LoVo (cell line): Measurements from ENCODE around the gene TRIML1.
A peak's percentile ranks its signal among the peaks of the same experiment; 100 is the strongest.

Experiments
- DNase-seq: peaks from one replicate; pipeline ENCODE4 v3.0.0-alpha.2; 2016; ENCODE audit warnings: low spot score

TRIML1 gene, protein sequence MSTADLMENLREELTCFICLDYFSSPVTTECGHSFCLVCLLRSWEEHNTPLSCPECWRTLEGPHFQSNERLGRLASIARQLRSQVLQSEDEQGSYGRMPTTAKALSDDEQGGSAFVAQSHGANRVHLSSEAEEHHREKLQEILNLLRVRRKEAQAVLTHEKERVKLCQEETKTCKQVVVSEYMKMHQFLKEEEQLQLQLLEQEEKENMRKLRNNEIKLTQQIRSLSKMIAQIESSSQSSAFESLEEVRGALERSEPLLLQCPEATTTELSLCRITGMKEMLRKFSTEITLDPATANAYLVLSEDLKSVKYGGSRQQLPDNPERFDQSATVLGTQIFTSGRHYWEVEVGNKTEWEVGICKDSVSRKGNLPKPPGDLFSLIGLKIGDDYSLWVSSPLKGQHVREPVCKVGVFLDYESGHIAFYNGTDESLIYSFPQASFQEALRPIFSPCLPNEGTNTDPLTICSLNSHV

DNA sequence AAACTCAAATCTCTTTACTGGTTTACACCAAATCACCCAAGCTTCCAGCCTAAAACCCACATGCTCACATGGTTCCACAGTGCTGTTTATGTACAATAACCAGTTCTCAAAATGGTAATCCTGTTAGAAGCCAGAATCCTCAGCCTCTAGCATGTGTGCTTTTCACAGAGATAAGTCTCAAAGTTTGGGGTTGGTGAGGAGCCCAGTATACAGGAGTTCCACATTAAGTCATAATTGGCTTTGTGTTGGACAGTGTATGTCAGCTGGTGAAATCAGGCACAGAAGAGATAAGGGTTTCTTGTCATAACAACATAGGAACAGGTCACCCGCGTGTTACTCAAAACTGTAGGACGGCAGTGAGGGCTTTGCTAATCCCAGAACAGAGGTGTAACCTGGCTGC, at the start of gene TRIML1:
TRIML1 (plus strand) TSS at position 301 of the 400 bp plus-strand sequence. CDS start 118 bp downstream, outside the sequence.
- DNase-seq = no peak

DNA sequence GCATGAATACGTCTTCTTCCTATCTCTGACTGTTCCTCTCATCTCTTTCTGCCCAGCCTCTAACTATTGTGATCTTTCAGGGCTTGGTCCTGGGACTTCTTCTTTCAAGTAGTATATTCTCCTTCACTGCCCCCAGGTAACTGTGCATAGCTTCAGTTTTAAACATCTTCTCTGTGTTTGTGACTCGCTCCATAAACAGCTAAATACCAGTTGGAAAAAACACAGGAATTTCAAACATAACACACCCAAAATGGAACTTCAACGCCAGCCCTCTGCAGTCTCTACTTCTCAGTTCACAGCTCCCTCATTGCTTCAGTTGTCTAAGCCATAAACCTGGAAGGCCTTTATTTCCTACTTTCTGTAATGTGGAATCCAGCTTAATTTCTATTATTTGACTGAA, 46.4 kb upstream of the TRIML1 start:
- DNase-seq = peak; percentile 24

DNA sequence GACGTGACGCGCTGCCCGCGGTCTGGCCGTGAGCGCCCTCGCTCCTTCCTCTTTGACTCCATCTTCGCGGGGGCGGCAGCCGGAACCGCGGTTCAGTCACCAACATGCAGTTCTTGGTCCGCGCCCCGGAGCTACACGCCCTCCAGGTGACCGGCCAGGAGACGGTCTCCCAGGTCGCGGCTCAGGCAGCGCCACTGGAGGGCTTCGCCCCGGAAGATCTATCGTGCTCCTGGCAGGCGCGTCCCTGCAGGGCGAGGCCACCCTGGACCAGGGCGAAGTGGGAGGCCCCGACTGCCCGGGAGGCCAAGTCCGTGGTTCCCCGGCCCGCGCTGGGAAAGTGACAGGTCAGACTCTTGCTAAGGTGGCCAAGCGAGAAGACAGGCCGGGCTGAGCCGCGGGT, 32.8 kb upstream of the TRIML1 start:
- no peak for DNase-seq

DNA sequence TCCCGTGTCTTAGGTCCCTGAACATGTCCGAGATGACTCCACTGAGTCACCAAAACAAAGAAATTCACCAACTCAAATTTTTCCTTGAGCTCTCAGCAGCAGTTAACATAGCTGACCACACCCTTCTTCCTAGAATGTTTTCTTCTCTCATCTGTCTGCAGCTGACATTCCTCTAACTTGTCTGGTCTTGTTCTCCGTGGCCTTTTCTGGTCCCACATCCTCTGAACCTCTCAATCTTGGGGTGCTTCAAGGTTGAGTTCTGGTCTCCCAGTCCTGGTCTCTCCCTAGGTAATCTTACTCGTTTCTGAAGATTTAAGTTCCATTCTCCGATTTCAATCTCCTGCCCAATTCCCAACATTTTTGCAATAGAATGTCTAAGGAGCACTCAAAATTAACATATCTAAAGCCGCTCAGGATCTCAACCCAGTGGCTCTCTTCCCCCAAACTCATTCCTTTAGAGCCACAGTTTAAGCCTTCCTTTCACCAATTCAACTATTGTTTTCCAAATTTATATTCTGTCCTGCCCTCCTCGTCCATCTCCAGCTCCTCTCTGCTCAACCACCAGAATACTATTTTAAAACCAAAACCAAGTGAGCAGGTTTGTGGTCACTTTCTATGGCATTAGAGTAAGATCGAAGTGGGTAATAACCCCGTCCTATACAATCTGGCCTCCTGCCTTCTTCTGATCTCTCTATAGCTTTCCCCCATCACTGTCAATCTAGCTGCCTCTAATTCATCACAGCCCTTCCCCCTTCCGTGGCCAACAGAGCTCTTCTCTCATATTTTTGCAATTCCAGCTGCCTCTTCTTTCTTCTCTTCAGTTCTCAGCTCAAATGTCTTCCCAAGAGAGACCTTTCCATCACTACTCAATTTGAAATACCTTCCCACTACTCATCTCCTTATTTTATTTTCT, 31.1 kb upstream of the TRIML1 start:
- DNase-seq = peak; percentile 49

DNA sequence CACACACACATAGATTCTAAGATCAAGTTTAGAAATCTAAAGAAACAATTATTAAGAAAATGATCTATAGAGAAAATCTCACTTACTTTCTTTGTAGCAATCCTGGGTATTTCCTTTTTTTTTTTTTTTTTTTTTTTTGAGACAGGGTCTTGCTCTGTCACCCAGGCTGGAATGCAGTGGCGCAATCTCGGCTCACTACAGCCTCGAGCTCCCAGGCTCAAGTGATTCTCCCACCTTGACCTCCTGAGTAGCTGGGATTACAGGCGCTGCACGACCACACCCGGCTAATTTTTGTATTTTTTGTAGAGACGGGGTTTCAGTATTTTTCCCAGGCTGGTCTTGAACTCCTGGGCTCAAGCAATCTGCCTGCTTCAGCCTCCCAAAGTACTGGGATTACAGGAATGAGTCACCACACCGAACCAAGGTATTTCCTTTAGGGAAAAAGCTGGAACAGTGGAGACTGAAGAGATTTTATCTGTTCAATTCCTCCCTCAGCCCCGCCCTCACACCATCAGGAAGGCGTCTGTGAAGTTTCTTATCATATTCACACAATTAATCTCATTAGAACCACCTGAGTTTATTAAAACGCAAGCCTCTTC, 30.0 kb upstream of the TRIML1 start, which contains the start of gene TRIML2:
TRIML2 (minus strand) TSS at position 447 of the 599 bp plus-strand sequence. CDS start 4,235 bp downstream, outside the sequence.
- DNase-seq = peak; percentile 48

DNA sequence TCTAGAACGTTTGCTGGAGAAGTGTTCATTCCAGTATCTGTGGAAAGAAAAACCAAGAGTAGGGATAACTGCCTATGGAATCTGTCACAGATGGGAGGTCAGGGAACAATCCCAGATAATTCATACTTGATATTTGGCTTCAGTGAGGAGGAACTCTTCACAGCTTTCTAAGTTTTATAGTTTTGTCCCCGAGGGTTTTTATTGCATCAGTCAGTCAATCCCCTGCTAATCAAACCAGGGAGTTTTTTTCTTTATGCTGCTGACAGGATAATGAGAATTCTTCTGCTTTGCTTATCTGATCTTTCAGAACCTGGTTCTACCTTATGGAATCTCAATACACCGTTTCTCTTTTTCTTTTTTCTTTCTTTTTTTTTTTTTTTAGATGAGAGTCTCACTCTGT, 29.2 kb upstream of the TRIML1 start:
- no peak for DNase-seq

DNA sequence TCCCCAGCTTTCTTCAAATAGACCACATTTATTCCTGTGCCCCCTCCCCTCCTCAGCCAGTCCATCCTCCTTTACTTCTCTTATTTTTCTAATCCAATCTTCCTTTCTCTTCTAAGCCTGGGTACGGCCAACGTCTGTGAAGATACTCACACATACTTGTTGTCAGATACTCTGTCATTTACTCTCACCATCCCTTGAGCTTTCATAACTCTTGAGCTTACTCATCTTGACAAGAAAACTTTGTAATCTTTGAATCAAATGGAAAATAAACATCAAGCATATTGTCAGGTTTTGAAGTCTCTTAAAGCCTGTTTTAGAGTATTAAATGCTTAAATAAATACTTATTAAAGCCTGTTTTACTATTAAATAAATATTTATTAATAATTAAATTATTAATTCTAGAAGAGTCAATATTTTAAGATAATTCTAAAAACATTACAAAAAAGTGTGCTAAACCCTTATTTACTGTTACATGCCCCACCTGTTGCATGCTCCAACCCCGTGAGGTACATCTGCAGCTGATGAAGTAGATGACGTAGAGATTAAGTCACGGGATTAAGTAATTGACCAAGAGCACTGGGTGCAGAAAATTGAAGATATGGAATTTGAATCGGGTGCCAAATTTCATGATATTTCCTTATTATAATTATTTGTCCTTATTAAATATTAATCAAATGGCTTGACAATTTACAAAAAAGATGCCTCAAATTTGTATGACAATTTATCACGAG, 28.3 kb upstream of the TRIML1 start:
- DNase-seq = no peak

DNA sequence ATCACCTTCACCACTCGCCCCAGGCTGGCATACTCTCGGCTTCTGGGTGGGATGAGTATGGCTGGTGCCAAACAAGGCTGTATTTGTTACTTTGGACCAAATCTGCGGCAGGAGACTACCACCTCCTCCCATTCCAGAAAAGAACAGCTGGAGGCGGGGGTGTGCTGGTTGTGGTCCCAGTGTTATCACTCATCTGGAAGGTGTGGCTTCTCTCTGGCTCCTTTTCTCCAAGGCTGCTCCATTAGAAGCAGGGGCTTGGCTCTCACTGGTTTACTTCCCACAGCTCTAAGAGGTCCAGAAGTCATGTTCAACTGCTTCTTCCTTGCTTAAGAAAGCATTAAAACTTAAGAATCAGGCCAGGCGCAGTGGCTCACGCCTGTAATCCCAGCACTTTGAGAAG, 27.3 kb upstream of the TRIML1 start:
- DNase-seq = no peak

DNA sequence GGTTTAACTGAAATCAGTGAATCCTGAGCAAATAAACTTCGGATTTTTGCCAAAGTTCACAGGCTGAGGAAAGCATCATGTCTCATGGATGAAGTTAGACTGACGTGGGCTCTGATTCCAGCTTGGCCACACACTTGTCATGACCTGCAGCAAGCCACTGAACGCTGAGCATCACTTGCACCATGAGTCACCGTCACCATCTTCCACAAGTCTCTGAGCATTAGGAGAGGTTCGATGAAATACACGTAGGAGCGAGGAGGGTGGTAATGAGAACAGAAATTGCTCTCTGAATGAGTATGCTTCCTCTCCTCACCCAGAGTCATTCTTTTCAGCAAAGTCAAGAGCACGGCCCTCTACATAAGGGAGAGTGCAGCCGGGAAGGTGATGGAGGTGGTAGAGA, 26.1 kb upstream of the TRIML1 start:
- no peak for DNase-seq

DNA sequence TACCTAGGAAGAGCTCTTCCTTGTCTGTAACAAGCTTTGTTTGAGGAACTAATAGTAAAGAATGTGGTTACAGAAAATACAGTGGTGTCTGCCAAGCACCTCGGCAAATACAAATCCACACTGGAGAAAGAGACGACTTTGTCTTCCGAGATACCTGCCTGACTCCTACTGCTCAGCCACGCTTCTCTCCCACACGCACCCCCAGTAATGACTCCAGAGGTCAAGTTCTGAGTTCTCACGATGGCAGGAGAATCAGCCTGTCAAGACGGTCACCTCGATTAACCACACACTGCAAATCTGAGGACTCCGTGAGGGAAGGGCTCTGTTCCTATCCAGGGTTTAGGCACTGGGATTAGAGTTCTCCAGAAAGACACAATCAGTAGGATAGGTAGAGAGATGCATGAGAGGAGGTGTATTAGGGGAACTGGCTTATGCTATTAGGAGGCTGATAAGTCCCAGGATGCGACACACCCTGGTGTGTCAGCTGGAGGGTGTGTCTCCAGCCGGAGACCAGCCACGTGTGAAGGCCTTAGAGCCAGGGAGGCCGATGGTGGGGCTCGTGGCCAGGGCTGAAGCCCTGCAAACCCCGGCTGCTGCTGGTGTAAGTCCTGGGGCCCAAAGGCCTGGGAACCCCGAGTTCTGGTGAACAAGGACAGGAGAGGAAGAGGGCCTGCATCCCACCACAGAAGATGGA, 21.5 kb upstream of the TRIML1 start:
- no peak for DNase-seq

DNA sequence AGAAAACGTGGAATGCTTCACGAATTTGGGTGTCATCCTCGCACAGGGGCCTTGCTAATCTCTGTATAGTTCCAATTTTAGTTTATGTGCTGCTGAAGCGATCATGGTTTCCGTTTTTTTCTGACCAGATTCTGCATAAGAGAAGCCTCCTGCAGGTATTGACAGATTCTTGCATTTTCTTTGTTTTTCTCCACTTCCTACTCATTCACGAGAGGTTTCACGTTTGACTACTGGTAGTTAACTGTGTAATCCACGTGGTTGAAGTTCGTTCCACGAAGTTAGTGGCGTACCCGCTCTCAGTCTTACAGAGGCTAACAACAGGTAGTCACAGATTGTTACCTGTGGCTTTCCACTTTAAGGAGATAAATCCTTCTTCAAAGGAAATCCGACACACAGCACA, 17.7 kb upstream of the TRIML1 start:
- DNase-seq = no peak

DNA sequence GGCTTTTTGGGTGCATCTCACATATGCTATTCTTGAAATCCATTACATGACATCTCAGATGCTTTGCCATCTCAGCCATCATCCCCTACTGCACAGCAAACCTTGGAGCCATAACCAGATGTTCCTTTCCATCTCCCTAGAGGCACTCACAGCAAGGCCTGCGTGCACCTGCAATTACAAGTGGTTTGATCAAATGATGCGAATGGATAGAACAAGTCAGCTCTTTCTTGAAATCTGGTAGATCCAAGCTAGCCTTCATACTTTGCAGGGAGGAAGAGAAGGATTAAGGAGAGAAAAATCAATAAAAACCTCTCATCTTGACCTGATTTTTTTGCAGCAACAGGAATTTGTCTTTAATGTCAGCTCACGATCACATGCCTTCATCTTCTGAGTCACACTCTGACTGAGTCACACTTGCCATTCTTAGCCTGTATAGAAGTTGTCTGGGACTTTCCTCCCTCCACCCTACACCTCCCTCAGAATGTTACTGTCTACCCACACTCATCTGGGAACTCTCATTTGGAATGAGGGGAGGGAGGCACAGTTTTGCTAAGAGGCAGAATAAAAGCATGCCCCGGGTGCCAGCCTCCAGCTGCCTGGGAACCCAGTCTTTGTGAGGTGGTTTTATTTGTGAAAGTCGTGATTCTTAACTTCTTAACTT, 11.9 kb upstream of the TRIML1 start:
- peak; percentile 59 for DNase-seq

DNA sequence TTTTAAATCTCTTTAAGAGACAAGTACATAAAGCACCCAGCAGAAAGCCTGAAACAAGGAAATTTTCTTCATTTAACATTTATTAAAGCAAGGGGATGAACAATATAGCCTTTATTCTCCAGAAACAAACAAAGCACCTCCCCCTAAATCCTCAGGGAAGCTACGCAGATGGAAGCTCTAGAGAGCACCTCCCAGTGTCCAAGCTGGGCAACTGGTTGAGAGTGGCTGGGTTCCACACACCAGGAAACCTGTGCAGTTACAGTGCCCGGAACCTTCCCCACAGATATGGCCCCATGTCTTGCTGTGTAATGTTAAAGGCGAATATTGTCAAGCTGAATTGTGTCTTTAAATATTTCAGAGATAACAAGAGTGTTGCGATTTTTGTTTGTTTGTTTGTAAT, 8.9 kb upstream of the TRIML1 start:
- no peak for DNase-seq

DNA sequence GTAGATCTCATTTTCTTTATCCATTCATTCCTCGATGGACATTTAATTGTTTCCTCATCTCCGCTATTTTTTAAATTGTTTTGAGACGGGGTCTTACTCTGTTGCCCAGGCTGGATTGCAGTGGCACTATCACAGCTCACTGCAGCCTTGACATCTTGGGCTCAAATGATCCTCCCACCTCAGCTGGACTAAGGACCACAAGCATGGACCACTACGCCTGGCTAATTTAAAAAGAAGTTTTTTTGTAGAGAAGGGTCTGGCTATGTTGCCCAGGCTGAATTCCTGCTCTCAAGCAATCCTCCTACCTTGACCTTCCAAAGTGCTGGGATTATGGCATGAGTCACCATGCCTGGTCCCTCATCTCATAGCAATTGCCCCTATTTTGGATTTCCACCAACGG, 7.0 kb upstream of the TRIML1 start:
- DNase-seq = no peak

DNA sequence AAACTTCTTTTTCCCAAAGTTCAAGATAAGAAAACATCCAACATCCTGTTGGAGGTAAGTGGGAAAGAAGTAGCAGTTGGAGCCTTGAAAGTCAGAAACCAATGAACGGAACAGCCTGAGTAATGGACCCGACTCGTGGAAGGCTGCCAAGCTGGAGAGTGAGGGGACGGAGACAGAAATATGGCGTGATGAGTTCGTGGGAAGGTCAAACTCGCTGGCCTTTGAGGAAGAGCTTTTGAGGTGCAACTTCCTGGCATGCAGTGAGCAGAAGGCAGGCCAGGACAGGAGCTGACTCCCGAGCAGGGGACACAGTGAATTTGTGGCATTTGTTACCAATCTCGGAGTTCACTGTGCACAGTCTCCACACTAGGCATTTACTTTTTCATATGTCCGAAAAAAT, 1.0 kb upstream of the TRIML1 start:
- DNase-seq = no peak

DNA sequence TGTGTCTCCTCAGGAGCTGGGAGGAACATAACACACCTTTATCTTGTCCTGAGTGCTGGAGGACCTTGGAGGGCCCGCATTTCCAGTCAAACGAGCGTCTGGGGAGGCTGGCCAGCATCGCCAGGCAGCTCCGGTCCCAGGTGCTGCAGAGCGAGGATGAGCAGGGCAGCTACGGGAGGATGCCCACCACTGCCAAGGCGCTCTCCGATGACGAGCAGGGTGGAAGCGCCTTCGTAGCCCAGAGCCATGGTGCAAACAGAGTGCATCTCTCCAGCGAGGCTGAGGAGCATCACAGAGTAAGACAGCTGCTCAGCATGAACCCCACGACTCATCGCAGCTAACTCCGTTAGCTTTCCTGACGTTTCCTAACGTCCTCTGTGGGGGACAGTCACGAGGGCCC, 430 bp downstream of the TRIML1 start:
- DNase-seq = no peak

DNA sequence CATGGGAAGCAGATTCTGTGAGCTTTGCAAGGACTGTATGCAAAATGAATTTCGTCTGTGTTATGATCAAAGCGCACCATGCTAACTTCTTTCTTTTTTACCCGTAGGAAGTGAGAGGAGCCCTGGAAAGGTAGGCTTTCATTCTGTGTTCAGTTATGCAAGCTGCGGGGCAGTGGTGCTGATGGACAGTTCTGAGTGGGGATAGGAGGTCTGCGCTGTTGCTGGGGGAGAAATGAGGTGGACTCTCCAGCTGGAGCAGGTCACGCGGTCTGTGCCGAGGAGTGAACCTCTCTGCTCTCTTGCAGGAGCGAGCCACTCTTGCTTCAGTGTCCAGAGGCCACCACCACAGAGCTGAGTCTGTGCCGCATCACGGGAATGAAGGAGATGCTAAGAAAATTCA, 4.5 kb downstream of the TRIML1 start:
- DNase-seq = no peak

DNA sequence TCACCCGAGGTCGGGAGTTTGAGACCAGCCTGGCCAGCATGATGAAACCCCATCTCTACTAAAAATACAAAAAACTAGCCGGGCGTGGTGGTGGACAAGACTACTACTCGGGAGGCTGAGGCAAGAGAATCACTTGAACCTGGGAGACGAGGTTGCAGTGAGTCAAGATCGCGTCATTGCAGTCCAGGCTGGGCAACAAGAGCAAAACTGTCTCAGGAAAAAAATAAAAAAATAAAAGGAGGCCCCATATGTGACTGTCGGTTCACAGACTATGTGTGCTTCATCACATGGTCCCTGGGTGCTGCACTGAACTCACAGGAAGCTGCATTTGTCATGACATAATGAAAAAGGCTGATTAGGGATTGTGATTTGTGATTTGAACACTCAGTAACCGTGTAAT, 6.4 kb downstream of the TRIML1 start:
- DNase-seq = no peak

DNA sequence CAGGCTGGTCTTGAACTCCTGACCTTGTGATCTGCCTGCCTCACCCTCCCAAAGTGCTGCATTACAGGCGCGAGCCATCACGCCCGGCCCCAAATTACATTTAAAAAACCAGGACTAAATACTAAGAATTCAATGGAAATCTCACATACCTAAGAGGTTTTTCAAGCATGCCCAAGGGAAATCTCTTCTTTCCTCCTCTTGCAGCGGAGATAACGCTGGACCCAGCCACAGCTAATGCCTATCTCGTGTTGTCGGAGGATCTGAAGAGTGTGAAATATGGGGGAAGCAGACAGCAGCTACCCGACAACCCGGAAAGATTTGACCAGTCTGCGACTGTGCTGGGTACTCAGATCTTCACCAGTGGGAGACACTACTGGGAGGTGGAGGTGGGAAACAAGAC, 7.4 kb downstream of the TRIML1 start:
- no peak for DNase-seq

DNA sequence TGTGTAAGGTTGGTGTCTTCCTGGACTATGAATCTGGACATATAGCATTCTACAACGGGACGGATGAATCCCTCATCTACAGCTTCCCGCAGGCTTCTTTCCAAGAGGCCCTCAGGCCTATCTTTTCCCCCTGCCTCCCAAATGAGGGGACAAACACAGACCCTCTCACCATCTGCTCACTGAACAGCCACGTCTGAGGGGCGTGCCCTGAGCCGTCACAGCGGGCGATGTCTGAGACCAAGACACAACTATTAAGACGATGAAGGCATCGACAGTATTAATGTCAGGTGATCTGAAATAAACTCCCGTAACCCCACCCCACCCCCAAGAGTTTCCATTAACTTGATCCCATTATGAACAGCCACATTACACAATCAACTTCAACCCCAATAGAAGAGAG, 7.9 kb downstream of the TRIML1 start:
- DNase-seq = no peak

DNA sequence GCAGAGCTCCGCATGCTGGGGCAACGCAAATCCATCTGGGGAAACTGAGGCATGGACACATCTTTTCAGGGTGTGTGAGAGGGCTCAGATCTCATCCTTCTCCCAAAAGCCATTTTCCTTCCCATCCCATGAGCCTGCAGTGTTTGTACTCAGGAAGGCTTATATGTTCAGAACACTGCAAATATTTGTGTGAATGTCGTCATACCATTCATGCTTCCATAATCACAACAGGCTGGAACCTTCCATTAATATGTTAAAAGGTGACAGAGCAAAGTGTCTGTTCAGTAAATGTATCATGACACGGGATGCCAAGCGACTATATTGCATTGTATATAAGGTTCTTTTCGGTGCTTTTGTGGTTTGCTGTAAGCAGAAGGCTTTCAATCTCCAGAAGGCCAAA, 8.5 kb downstream of the TRIML1 start:
- no peak for DNase-seq
